ENCODE data around the gene ANGEL1.

- no peak for TF ChIP-seq CTCF (conservative IDR thresholded peaks at IDR 0.05; ENCODE audit: low read depth, low read length)
- TF ChIP-seq EZH2 (IDR thresholded peaks at IDR 0.05; ENCODE audit: low read length, unreplicated experiment): no peak
Observed at GRCh38 chr14:76755610-76756370, 56.9 kb downstream of the ANGEL1 start.
